HG03354 (cell line): ENCODE results near the gene CASP3.
A peak's percentile ranks its signal among the peaks of the same experiment; 100 is the strongest.
"Not testable (repeated sequence)": the region's sequence is repeated elsewhere in the genome, so short reads cannot be mapped to it uniquely, and the experiment has no call there.

ENCODE experiments used
- ATAC-seq: cut with Tn5 transposase; IDR thresholded peaks from one replicate; pipeline ENCODE4 v1.9.1; 2021; ENCODE audit warnings: mild to moderate bottlenecking; ENCODE audit not compliant: unreplicated experiment, poor library complexity, severe bottlenecking

Gene CASP3

DNA sequence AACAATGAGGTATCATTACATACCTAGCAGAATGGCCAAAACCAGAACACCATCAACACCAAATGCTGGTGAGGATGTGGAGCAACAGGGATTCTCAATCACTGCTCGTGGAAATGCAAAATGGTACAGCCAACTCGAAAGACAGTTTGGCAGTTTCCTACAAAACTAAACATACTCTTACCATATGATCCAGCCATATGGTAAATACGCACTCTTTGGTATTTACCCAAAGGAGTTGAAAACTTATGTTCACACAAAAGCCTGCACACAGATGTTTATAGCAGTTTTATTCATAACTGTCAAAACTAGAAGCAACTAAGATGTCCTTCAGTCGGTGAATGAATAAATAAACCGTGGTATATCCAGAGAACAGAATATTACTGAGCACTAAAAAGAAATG lies 7.8 kb downstream of the CASP3 start:
- ATAC-seq, result peak; percentile 22

DNA sequence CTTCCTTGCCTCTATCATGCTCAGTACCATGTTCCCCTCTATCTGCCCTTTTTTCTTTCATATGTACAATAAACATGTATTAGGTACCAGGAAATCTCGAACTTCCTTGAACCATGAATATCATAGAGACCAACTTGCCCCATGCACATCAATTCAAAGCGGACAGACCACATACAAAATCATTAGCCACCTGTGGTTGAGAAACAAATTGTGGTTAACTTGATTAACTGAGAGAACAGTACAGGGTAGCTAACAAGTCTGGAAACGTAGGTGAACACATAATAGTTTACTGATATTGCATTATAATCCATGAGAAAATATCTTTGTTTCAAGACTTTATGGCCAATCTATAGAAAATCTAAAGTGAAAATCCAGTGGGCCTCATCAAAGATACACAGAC lies 8.2 kb downstream of the CASP3 start:
- ATAC-seq, result peak; percentile 75

DNA sequence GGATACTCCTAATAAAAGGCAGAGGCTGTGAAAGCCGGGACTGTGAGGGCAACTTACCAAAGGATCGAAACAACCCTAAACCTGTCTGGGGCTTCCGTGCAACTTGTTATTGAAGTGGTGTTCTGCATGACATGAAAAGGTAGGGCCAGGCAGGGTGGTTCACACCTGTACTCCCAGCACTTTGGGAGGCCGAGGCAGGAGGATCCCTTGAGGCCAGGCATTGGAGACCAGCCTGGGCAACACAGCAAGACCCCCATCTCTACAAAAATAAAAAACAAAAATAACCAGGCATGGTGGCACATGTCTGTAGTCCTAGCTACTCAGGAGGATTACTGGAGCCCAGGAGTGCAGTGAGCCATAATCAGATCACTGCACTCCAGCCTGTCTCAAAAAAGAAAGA lies 12.3 kb downstream of the CASP3 start:
- ATAC-seq, result no peak

DNA sequence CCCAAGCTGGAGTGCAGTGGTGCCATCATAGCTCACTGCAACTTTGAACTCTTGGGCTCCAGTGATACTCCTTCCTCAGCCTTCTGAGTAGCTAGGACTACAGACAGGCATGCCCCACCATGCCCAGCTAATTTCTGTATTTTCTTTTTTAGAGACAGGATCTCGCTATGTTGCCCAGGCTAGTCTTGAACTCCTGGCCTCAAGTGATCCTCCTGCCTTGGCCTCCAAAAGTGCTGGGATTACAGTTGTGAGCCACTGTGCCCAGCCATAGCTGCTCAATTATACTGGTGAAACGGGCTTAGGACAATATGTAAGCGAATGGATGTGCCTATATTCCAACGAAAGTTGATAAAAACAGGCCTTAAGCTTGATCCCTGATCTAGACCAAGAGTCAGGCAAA lies 13.1 kb downstream of the CASP3 start:
- ATAC-seq, result no peak

DNA sequence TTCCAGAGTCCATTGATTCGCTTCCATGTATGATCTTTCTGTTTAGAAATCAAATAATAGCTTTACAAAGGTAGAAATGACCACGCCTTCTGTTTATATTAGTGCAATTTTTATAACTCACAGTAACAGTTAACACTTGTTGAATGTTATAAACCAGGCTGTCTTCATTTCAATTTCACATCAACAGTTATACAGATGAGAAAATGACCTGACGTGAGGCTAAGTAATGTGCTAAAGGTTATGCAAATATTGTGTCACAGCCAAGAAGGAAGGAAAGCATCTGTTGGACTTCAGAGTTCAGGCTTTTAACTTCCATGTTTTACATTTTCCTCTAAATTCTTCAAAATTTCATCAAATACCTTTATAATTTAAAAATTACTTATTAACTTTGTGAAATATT lies 13.9 kb downstream of the CASP3 start:
- ATAC-seq, result no peak

DNA sequence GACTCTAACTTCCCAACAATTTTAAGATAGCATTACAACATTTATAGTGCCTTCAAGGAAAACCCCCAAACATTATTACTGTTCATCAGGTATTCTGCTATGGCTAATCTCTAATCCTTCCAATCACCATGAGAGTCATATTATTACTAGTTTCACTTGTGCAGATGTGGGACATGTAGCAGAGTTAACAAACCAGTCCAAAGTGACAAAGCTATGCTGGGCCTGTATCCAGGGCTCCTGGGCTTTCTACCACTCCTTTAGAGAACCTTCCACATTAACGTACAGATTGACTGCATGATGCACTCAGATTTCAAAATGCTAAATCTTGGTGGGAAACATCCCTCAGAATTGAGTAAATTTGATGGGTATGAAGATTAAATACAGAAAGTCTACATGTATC lies 16.4 kb downstream of the CASP3 start:
- ATAC-seq, result no peak

DNA sequence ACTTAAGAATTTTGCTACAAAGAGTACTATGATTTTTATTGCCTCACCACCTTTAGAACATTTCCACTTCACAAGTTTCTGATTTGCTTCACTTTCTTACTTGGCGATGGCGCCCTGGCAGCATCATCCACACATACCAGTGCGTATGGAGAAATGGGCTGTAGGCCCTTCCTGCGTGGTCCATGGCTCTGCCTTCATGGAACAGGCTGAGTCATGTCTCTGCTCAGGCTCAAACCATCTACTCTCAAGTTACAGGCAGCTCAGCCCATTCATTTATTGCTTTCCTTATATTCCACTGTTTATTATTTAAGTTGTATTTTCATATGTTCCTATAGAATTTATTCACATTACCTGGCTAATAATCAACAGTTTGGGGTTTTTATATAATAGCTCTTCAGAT lies 21.1 kb downstream of the CASP3 start:
- ATAC-seq, result no peak

DNA sequence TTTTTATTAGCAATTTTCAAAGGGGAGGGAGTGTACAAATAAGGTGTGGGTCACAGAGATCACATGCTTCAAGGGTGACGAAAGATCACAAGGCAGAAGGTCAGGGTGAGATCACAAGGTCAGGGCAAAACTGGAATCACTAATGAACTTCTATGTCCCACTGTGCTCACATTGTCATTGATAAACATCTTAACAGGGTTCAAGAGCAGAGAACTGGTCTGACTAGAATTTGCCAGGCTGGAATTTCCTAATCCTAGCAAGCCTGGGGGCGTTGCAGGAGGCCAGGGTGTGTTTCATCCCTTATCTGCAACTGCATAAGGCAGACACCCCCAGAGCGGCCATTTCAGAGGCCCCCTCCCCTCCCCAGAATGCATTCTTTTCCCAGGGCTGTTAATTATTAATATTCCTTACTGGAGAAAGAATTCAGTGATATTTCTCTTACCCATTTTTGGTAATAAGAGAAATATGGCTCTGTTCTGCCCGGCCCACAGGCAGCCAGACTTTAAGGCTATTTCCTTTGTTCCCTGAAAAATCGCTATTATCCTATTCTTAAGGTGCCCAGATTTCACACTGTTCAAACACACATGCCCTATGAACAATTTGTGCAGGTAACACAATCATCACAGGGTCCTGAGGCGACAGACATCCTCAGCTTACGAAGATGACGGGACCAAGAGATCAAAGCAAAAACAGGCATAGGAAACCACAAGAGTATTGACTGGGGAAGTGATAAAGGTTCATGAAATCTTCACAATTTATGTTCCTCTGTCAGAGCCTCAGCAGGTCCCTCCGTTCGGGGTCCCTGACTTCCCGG lies 23.3 kb downstream of the CASP3 start:
- ATAC-seq, result not testable (repeated sequence)

DNA sequence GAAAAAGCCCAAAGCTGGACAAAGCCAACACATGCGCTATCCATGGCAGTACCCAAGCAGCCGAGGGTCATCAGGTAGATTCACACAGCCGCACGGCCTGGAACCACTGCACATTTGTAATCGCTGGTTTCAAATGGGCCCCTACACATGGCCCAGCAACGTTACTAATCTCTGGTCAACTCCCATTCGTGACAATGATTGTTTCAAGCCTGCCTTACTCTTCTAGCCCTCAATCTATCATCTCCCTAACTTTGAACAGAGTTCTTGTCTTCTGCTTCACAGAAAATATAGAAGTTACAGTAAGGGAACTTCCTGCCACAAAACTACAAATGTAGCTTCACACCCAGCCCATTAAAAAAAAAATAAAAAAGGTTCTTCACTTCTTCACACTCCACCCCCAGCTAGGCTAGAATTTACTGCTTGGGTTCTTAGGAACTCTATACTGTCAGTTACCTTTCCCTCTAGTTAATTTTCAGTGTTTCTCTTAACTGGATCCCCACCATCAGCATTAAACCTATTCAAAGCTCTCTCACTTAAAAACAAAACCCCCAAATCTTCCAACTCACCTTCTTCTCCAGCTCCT lies 24.2 kb downstream of the CASP3 start:
- ATAC-seq, result no peak

DNA sequence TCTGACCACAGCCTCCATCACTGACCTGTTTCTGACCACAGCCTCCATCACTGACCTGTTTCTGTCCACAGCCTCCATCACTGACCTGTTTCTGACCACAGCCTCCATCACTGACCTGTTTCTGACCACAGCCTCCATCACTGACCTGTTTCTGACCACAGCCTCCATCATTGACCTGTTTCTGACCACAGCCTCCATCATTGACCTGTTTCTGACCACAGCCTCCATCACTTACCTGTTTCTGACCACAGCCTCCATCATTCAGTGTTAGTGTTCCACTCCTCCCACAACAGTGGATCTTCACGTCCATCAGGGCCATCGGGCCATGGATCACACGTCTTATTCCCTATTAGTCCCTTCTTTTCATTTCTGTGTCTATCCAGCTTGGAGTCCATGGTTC lies 24.7 kb downstream of the CASP3 start:
- not testable (repeated sequence) for ATAC-seq

DNA sequence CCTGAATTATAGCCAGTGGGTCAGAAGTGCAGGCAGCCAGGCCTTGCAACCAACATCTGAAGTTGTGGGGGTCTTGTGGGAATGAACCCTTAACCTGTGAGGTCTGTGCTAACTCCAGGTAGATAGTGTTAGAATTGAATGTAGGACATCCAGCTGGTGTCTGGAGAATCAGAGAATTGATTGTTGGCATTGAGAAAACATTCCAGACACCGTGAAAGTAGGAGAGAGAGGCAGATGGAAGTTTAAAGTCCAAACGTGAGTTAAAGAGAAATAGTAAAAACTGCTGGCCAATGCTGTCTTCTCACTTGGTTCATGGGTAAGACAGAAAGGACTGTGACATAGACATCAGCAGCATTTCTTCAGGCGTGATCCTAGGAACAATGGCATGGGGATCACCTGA lies 27.7 kb downstream of the CASP3 start:
- ATAC-seq, result no peak

DNA sequence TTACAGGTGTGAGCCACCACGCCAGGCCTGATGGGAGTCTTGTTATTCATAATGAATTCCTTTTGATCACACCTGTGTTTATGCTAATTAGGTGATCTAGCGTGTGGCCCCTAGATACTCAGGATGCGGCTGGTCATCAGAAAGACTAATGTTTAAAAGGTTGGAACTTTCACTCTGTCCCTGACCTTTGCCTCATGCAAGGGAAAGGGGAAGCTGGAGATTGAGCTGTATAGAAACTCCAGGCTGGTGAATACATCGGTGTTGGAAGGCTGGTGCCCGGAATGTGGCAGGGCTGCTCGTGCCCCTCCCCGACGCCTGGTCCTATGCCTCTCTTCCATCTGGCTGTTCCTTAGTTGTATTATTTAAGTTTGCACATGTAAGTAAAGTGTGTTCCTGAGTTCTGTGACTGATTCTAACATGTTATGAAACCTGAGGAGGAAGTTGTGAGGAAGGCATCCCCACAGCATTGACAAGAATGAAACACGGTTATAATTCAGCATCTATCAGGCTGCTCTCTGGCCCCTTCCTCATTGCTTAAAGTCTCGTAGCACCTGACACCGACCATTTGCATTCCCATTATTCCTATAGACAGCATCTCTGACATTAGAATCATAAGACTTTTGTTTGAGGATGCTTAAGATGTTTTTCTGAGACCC lies 28.9 kb downstream of the CASP3 start:
- ATAC-seq, result no peak

DNA sequence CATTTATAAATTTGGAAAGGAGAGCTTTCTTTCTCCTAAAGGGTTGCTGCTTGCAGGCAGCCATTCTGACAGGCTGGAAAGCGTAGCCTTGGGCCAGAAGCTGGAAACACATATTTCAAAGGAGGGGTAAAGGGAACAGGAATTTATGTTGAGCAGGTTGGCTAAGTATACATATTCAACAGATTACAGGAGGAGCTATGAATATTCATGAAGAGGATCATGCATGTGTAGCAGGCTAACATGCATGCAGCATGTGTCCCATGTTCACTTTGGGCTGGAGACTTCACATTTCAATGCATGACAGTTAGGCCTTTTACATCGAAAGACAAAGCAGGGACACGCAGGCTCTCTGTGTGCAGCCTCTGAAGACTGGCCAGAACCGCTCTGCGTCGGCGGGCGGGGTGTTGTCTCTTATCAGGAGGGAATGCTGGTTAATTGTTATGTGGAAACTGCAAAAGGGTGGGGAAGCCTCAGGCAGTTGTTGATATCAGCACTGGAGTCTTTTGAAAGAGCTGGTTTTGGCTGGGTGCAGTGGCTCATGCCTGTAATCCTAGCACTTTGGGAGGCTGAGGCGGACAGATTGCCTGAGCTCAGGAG lies 31.5 kb downstream of the CASP3 start:
- ATAC-seq, result no peak

DNA sequence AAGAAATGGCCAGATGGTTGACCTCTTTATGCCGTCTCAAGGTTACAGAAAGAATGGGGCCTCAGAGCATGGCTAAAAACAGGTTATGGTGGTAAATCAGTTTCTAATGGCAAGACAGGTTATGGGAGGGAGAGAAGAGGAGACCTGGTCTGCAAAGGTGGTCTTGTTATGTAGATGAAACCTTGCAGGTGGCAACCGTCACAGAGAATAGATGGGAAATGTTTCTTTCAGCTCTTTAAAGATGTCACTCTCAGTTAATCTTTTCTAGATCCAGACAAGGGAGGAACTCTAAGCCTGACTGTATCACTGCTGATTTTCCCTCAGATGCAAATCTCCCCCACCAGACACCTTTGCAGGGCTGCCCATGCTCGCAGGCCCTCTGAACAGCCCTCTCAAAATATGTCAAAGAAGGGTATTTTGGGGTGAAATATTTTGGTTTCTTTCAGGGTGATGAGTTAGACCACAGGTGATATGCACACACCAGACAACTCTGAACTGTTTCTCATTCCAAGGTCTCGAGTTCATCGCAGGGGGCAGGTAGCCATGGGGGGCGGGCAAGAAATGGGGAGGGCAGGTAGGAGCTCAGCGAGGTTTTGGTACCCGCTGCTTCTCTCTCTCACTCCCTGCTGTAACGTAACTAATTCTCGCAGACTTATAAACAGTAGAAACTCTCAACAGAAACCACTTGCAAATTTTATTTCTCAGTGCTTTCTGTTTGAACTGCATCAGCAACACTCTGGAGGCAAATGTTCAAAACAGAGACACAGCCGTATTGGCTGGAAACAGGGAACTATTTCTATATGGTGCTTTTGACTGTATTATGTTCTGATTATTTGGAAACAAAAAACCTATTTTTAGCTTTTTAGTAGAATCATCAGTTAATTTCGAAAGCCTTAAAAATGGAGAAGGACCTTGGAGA lies 32.4 kb downstream of the CASP3 start:
- peak; percentile 84 for ATAC-seq

DNA sequence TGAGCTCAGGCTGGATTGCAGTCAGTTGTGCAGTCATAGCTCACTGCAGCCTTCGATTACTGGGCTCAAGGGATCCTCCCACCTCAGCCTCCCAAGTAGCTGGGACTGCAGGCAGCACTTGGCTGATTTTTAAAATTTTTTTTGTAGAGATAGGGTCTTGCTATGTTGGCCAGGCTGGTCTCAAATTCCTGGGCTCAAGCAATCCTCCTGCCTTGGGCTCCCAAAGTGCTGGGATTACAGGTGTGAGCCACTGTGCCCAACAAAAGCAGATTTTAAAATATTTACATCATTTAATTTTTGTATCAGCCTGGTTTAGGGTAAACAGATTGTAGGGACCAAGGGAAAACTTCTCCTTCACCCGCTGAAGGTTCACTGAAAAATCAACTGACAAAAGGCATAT lies 33.1 kb downstream of the CASP3 start:
- ATAC-seq, result not testable (repeated sequence)

DNA sequence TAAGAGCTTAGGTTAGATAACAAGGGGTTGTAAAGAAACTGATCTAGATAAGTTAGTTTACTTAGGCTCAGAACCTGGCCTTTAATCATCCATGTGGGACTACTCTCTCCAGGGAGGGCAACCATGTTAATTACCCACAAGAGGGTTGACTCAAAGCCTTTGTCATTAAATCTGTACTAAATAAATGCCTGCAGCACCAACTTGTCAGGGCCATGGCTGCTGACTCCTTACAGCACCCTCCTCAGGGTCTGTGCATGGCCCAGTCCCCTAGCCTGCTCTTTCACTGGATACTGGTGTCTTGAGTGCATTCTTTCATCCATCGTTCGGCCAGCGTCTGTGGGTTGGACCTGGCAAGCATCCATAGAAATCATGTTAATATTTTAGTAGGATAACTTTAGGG lies 34.7 kb downstream of the CASP3 start:
- no peak for ATAC-seq

DNA sequence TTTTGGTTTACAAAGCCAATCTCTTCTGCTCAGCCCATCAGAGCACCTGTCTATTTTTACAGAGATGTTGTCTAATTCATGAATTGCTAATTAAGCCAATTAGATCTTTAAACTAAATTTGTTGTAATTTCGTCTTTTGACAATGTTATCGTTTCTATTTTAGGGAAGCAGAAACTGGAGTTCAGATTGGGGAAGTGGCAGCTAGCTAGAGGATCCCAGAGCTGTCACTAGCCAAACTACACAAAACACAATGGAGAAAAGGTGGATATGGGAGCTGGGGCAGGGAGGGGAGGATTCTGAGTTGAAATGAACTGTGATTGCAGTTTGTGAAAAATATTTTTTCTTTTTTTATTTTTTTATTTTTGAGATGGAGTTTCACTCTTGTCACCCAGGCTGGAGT lies 35.8 kb downstream of the CASP3 start:
- no peak for ATAC-seq

DNA sequence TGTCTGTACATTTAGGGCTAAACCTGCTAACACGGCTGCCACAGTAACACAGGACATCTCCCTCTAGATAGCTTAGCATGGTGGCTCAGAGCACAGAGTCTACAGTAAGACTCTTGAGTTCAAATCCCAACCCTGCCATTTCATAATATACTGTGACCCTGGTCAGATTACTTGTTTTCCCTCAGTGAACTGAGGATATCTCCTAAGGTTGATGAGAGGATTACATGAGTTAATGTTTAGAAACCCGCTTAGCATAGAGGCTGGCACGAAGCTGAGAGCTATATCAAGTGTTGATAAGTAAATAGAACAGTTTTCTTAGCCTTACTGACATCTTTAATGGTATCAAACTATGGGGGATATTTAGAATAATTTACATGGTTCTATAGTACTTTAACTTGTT lies 37.2 kb downstream of the CASP3 start:
- no peak for ATAC-seq

DNA sequence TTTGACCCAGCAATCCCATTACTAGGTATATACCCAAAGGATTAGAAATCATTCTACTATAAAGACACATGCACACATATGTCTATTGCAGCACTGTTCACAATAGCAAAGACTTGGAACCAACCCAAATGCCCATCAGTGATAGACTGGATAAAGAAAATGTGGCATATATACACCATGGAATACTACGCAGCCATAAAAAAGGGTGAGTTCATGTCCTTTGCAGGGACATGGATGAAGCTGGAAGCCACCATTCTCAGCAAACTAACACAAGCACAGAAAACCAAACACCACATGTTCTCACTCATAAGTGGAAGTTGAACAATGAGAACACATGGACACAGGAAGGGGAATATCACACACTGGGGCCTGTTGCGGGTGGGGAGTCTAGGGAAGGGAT lies 41.8 kb downstream of the CASP3 start:
- ATAC-seq, result not testable (repeated sequence)

DNA sequence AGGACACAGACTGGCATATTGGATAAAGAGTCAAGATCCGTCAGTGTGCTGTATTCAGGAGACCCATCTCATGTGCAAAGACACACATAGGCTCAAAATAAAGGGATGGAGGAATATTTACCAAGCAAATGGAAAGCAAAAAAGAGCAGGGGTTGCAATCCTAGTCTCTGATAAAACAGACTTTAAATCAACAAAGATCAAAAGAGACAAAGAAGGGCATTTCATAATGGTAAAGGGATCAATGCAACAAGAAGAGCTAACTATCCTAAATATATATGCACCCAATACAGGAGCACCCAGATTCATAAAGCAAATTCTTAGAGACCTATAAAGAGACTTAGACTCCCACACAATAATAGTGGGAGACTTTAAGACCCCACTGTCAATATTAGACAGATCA lies 46.4 kb downstream of the CASP3 start:
- ATAC-seq, result not testable (repeated sequence)
